Dedifferentiated amniotic fluid mesenchymal stem cell (primary cell): ENCODE measurements around the gene RAD51B.

ENCODE experiments used
- DNase-seq: peaks from one replicate; pipeline ENCODE4 v3.0.0-alpha.2; 2016; ENCODE audit errors: extremely low spot score

RAD51B gene

DNA sequence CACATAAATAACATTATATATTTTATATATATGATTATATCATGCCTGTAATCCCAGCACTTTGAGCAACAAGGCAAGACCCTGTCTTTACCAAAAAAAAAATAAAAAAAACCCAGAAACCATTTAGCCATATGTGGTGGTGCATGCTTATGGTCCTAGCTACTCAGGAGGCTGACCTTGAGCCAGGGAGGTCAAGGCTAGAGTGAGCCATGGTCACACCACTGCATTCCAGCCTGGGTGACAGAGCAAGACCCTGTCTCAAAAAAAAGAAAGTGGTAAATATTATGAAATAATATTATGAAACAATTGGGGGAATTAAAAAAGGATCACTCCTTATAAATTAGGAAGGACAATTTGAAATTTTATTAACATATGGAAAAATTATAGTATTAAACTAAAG is 16.0 kb downstream of the RAD51B start:
- DNase-seq = no peak

DNA sequence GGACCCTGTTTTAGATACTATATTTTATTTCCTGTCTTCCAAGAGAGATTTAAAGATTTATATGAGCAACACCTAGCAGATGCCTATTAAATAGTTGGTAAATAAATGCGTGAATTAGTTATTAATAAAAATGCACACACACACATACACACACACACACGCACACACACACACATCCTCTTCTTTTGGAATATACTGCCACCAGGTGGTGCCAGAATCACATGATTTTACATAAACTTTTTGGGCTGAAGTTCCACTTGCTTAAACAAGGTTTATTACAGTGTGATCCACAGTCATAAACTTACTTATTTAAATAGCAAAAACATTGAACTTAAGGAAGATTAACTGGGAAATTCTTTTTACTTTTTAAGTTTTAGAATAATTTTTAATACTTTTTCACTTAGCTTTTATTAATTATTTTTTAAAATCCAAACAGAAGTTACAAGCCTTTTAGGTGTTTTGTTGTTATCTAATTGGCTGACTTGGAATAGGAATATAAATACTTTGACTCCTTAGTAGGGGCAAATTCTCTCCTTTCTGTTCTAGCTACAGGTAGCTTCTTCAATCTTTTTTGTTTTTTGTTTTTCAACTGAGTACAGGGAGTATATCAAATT is 17.5 kb downstream of the RAD51B start:
- peak; percentile 88 for DNase-seq

DNA sequence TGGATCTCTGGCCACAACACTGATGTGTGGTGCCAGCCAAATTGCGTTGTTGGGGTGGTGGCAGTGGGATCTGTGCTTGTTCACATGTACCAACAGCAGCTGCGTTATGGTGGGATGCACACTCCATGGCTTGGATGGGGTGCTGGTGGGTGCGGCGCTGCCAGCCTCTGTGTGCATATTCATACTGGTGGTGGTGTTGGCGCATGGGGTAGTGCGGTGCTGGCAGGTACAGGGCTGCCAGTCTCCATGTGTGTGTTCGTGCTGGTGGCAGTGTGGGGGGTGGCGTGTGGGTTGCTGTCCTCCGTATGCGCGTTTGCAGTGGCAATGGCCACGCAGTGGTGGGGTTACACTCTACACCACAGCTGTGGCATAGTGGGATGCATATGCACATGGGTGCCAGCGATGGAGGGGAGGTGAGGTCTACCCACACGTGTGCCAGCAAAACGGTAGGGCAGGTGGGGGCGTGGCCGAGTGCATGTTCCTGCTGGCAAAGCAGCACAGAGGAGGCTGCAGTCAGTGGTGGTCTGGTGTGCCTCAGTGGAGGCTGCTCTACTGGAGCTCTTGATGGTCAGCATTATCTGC is 26.5 kb downstream of the RAD51B start:
- no peak for DNase-seq

DNA sequence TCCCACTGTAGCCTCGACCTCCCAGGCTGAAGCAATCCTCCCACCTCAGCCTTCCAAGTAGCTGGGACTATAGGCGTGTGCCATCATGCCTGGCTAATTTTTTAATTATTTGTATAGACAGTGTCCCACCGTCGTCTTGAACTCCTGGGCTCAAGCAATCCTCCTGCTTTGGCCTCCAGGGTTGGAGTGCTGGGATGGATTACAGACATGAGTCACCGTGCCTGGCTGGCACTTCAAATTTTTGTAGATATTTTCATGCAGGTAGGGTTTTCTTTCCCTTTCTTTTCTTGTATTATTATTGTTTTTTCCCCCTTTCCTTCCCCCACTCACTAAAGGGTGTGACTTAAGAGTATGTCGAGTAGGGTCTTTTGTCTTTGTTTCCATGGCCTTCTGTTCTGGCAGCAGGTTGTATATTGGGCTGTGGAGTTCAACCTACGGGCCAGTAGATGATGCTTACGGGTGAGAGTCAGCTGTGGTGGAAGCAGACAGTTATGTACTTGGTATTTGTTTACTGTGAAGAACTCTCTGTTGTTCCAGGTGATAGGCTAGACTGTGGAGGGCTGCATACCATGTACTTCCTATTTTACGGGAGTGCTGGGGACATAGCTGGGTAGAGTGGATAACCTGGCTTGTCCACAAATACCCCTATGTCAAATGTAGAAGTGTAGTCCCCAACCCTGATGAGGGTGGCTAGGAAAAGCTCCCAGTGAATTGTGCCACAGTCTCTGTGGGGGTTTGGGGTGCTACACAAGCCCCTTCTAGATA is 30.7 kb downstream of the RAD51B start:
- no peak for DNase-seq

DNA sequence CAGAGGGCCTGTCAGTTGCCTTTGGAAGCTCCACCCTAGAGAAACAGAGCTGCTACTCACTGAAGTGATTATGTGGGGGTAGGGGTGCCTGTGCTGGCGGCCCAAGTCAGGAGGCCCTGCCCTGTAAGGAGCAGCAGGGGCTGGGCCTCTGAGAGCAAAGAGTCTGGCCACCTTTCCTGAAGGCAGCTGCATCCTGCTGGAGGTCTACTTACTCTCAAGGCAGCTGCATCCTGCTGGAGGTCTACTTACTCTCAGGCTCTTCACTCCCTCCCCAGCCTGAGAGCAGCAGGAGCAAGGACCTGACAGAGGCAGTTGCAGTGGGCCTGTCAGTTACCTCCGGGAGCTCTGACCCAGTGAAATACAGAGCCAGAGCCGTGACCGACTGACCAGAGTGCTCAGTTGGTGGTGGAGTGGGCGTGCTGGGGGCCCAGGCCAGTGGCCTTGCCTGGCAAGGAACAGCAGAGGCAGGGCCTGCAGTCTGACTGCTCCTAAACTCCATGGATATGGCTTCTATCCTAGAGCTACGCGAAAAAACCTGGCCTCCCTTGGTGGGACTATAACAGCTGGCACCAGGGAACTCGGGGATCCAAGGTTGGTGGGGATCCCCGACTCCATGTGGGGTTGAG is 32.3 kb downstream of the RAD51B start:
- DNase-seq = no peak

DNA sequence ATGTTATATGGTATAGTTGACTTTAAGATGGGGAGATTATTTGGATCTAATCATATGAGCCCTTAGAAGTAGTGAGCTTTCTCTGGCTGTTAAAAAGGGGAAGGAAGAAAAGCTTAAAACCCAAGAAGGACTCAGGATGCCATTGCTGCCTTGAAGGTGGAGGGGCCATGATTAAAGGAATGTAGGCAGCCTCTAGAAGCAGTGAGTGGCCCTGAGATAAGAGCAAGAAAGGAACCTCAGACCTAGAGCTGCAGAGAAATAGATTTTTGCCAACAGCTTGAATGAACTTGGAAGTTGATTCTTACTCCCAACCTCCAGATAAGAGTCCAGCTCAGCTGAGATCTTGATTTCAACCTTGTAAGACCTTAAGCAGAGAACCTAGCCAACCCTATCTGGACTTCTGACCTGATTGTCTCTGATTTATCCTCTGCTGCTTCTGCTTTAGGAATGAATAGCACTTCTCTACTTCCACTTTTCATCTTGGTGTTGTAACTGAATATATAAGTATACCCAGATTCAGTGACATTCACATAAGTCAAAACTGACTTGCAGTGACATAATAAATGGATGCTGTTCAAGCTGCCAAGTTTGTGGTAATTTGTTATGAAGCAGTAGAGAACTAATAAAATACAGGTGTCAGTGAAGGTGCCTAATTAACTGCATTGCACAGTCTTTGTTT is 33.5 kb downstream of the RAD51B start:
- DNase-seq = no peak

DNA sequence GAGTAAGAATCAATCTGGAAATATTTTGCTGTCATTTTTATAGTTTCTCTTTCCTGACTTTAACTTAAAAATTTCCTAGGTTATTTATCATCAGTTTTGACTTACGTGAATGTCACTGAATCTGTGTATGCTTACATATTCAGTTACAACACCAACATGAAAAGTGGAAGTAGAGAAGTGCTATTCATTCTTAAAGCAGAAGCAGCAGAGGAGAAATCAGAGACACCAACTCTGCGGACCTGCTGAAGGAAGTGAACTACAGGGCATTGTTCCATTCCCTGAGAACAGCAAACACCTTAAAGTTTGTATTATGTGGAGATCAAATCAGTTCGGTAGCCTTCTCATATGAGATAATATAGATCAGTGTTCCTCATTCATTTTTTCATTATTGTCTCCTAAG is 34.1 kb downstream of the RAD51B start:
- DNase-seq = no peak

DNA sequence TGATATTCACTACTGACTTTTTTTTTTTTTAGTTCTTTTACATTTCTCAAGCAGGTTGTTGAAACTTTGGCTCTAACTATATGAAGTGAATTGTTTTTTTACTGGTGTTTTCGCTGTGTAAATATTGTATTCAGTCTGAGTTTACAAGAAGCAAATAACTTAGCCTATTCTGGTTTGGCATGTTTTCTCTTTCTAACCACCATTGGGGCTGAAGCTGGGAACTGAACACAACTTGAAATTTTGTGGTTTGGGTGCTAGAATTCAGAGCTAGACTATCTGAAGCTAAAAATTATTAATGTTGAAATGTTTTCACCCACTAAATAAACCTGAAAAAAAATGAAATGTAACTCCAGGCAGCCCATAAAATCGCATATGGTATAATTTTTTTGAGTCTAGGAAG is 37.2 kb downstream of the RAD51B start:
- no peak for DNase-seq

DNA sequence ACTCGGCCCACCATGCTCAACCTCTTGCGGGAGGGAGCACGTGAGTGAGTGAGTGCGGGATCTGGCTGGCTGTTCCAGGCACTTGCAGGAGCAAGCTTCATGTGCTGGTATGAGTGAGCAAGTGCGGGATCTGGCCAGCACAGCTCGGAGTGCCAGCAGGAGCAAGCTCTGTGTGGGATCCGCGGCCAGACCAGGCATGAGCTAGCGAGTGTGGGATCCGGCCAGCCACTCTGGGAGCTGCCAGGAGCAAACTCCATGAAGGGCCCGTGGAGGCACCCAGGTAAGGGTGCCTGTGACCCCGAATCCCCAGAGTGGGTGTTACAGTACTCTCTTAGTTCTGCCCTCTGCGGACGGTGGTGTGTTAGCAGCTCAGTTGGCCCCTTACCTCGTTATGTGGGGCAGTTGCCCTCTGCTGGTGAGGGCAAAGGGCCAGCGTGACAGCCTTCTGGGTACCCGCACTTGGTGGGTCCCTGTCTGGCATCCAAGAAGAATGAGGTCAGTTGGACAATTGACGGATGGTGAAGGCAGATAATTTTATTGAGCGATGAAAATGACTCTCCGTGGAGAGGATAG is 38.3 kb downstream of the RAD51B start:
- no peak for DNase-seq

DNA sequence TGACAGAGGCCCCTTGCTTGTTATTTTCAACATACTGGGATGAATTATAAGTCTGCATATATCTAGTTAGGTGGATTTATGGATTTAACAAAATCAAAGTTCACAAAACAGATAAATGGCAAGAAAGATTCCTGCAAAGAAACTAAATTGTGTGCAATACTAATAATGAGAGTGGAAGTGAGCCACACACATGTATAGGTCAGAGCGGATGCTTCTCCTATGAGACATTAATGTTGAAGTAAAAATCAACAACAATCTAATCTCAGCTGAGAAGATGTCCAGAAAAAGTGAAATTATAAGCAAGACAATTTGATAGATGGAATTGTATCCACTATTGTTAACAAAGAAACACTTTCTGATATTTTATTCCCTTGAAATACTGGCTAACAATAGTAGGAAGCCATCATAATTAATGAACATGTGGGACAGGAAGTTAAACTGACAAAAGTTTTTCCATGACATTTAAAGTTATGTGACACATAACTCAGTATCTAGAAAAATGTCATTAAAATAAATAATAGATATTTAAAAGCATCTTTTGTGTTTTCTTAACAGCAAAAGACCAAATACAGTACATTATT is 39.7 kb downstream of the RAD51B start:
- DNase-seq = no peak

DNA sequence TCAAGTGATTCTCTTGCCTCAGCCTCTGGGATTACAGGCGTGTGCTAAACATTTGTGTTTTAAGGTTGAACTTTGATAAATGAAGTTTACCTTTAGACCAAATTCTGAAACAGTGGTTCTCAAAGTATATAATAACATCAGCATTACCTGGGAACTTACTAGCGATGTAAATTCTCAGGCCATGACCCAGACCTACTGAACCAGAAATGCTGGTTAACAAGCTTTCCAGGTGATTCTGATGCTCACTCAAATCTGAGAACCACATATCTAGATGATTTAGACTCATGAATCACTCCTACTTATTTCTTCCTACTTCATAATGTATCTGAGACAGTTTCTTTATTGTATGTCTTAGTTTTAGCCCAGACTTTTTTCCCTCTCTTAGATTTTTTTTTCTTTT is 43.6 kb downstream of the RAD51B start:
- no peak for DNase-seq

DNA sequence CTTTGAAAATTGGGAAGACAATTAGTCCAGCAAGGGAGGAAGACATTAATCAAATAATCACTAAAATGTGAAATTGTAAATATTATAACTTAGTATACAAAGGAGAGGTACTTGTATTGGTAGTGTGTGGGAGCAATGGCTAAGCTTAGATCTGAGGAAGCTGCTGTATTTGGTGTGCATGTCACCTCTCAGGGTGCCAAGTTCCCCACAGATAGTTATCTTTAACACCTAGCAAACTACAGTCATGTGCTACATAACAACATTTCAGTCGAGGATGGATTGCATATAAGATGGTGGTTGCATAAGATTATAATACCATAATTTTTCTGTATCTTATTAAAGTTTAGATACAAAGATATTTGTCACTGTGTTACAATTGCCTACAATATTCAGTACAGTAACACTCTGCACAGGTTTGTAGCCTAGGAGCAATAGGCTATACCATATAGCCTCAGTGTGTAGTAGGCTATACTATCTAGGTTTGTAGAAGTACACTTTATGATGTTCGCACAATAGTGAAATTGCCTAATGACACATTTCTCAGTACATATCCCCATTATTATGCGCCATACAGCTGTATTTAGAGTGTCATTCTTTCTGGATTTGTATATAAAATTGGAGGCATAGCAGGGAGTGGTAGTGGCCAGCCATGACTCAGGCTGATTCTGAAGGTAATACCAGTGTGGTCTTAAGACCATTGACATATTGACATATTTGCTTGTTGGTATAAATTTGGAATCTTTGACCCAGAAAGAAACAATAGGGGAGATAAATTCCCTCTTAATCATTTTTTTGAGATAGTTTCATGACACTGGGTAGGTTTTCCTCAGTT is 55.8 kb downstream of the RAD51B start:
- no peak for DNase-seq

DNA sequence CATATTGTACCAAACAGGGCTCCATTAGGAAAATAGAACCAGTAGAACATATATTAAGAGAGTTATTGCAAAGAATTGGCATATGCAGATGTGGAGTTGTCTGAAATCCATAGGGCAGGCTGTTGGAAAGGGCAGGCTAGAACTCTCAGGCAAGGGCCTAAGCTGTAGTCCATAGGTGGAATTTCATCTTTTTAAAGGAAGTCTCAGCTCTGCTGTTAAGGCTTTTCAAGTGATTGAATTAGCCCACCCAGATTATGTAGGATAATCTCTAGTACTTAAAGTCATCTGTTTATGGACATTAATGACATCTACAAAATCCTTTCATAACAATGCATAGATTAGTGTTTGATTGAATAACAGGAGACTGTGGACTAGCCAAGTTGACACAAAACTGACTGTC is 59.4 kb downstream of the RAD51B start:
- no peak for DNase-seq

DNA sequence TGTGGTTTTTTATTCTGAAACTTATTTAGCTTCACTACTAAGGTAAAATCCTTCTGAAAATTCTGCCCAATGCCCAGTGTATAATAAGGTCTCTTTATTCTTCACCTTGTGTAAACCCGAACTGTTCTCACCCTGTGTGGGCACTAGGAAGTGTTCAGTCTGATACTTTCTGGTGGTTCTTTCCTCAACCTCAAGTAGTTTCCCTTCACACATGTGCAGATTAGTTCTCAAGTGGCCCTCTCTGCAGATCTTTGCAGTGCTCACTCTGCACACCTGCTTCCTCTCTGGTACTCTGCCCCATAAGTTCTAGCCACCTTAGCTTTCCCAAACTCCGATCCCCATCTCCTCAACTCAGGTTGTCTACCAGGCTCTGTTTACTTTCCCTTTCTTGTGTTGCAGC is 61.6 kb downstream of the RAD51B start:
- DNase-seq = no peak

DNA sequence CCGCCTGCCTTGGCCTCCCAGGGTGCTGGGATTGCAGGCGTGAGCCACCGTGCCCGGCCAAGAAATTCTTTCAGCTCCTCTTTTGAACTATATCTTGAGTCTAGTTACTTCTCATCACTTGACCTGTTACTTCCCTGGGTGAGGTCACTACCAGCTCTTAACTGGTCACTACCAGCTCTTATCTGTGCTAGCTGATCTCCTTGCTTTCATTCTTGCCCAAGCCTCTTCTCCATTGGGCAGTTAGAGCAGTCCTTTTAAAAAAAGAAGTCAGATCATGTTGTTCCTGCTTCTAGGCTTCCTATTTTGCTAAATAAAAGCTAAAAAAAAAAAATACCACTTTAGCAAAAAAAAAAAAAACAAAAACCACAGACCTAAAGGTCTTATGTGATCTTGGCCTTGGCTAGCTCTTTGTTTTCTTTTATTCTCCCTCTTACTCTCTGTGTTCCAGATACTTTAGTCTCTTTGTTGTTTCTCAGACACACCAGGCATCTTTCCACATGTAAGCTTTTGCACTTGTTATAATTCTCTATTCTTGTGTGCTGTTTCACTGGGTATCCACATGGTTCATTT is 63.5 kb downstream of the RAD51B start:
- DNase-seq = no peak

DNA sequence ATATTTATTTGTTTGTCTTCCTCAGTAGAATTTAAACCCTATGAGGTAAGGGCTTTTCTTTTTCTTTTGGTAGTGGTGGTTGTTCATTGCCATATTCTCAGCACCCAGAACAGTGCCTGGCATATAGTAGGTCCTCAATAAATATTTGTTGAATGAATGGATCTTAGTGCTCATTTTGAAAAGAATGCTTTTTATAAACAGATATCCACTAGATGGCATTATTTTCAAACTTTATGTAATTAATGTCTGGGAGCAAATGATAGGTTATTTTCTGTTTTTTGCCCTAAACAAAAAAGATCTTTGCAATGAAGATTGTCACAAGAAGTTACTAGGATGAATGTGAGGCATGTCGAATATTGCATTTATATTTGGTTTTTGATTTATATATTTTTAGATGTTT is 64.1 kb downstream of the RAD51B start:
- DNase-seq = peak; percentile 62

DNA sequence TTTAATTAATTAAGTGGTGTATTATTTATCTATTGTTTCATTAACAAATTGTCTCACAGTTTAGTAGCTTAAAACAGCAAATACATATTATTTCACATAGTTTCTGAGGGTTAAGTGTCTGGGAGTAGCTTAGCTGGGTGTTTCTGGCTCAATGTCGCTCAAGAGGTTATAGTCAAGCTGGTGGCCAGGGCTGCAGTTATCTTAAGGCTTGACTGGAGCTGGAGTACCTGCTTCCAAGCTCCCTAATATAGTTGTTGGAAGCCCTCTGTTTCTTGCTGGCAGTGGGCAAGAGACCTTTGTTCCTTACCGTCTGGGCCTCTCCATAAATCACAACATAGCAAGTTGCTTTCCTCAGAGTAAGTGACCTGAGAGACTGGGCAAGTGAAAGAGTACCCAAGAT is 66.6 kb downstream of the RAD51B start:
- no peak for DNase-seq

DNA sequence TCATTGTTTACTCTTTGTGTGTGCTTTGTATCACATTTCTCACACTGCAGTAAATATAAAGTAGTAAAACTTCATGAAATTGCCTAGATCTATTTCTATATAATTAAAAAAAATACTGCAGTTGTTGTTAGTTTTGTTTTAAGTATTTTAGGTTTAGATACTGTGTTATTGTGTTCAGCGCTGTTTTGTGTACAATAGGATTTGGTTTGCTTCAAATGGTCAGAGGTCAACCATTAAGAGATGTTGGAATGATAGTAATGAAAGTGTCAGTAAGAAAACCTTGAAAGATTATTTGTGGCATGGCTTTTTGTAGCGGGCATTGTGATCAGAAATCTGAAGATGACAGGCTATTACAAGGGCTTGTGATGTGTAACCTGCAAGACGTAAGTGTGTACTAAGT is 67.9 kb downstream of the RAD51B start:
- DNase-seq = no peak

DNA sequence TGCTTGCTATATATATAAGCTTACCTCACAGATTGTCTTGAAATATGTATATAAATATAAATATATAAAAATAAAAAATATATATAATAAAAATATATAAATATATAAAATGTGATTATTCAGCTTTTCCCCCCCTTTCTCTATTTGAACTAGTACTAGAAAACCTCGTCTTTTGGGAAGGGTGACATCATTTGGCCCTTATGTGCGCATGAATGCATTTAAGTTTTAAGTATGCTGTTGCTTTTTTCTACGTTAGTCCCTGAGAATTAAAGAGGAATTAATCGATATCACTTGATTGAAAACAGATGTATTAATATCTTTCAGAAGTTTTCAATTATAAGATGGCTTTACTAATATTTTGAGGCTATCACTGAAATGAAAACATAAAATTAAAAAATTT is 69.9 kb downstream of the RAD51B start:
- DNase-seq = no peak

DNA sequence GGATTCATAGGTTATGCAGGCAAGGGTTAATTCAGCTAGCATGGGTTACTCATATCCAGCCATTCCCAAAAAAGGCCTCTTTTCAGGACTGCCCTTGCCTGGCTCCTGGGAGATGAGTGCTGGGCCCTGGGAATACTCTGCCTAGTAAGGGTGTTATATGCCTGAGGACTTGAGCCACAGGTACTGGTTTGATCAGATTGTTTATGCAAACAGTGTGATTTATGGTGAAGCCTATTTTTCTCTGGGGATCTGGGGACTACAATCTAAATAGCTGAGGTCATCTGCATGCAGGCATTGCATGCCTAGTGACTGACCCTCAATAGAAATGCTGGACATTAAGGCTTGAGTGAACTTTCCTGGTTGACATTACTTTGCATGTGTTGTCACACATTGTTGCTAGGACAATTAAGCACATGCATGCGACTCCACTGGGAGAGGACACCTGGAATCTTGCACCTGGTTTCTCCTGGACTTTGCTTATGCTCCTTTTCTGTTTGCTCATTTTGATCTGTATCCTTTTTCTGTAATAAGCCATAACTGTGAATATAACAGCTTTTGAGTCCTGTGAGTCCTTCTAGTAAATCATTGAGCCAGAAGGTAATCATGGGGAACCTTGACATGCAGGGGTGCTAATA is 73.0 kb downstream of the RAD51B start:
- DNase-seq = no peak
